PC-9 (cell line): ENCODE results near the gene SBF2.

Experiments
- CTCF ChIP-seq: fragments of 200-600 bp; sonication (generic); conservative IDR thresholded peaks from 2 replicates; pipeline ENCODE4 v1.6.1; 2017; ENCODE audit warnings: mixed run types, antibody characterized with exemption, mild to moderate bottlenecking, moderate library complexity
- EZH2 ChIP-seq: fragments of 200-600 bp; sonication (generic); IDR thresholded peaks from 2 replicates; pipeline ENCODE4 v1.8.0; 2017; ENCODE audit warnings: antibody characterized with exemption, low read depth

- TF ChIP-seq CTCF: no peak
- TF ChIP-seq EZH2: no peak
Observed at GRCh38 chr11:9884601-9885000, 409.4 kb downstream of the SBF2 start.
